Measurements from ENCODE around the gene XRCC1.
"Not testable (repeated sequence)": the region's sequence is repeated elsewhere in the genome, so short reads cannot be mapped to it uniquely, and the experiment has no call there.

XRCC1 gene

GRCh38 chr19:43572171-43572588 is 3.1 kb downstream of the XRCC1 start:
- DNase-seq, result no peak

- no peak for DNase-seq
These were observed 5.0 kb downstream of the XRCC1 start for GRCh38 chr19:43570174-43570791.

GRCh38 chr19:43569657-43570056 is 5.7 kb downstream of the XRCC1 start:
- no peak for DNase-seq

GRCh38 chr19:43564800-43565199 is 10.5 kb downstream of the XRCC1 start:
- DNase-seq, result no peak

- no peak for DNase-seq
These were observed 11.4 kb downstream of the XRCC1 start for GRCh38 chr19:43563816-43564457.

GRCh38 chr19:43562698-43563241 is 12.6 kb downstream of the XRCC1 start:
- no peak for DNase-seq

GRCh38 chr19:43562226-43562697 is 13.1 kb downstream of the XRCC1 start:
- no peak for DNase-seq

GRCh38 chr19:43561139-43561970 is 14.0 kb downstream of the XRCC1 start:
- DNase-seq, result no peak

GRCh38 chr19:43560687-43561086 is 14.6 kb downstream of the XRCC1 start:
- no peak for DNase-seq

- no peak for DNase-seq
These were observed 20.0 kb downstream of the XRCC1 start for GRCh38 chr19:43555185-43555770.

- DNase-seq, result no peak
These were observed 20.9 kb downstream of the XRCC1 start for GRCh38 chr19:43554317-43554895.

- no peak for DNase-seq
These were observed 21.7 kb downstream of the XRCC1 start for GRCh38 chr19:43553656-43554055.

GRCh38 chr19:43552616-43553015 is 22.7 kb downstream of the XRCC1 start:
- DNase-seq, result no peak

GRCh38 chr19:43552198-43552450 is 23.2 kb downstream of the XRCC1 start:
- DNase-seq, result no peak

- no peak for DNase-seq
These were observed 23.7 kb downstream of the XRCC1 start for GRCh38 chr19:43551399-43552197.

GRCh38 chr19:43548706-43549105 is 26.6 kb downstream of the XRCC1 start:
- DNase-seq, result no peak

GRCh38 chr19:43547926-43548325 is 27.4 kb downstream of the XRCC1 start:
- DNase-seq, result not testable (repeated sequence)

- no peak for DNase-seq
These were observed 28.7 kb downstream of the XRCC1 start for GRCh38 chr19:43546581-43546980.

GRCh38 chr19:43545981-43546380 is 29.3 kb downstream of the XRCC1 start:
- no peak for DNase-seq

GRCh38 chr19:43545276-43545675 is 30.1 kb downstream of the XRCC1 start:
- DNase-seq, result no peak

GRCh38 chr19:43544077-43544476 is 31.2 kb downstream of the XRCC1 start:
- no peak for DNase-seq
